HepG2 (cell line): ENCODE data around the gene C12orf56. TPM values are rescaled to one million over a fixed set of nuclear protein-coding genes. Genes with fewer than 3 reads are reported as not detected.

ENCODE experiments used
- DBP ChIP-seq: sonication (generic); formaldehyde crosslinking; IDR thresholded peaks from 2 replicates; pipeline ENCODE4 v1.4.0; 2020; ENCODE audit warnings: missing genetic modification reagents; ENCODE audit errors: not compliant biosample characterization
- HDAC6 ChIP-seq: fragments of 200-600 bp; sonication (generic); IDR thresholded peaks from 2 replicates; pipeline ENCODE4 v1.7.0; 2017; ENCODE audit warnings: mild to moderate bottlenecking, antibody characterized with exemption, low read length, low read depth
- PLSCR1 ChIP-seq: sonication (generic); formaldehyde crosslinking; IDR thresholded peaks from 2 replicates; pipeline ENCODE4 v1.5.0; 2020; ENCODE audit warnings: missing genetic modification reagents, mild to moderate bottlenecking, borderline replicate concordance
- RAD21 ChIP-seq: fragments of 450-650 bp; formaldehyde crosslinking; IDR thresholded peaks from 2 replicates; pipeline ENCODE4 v1.5.0; 2020; ENCODE audit warnings: mild to moderate bottlenecking
- U2AF2 ChIP-seq: fragments of 200-400 bp; formaldehyde crosslinking; IDR thresholded peaks from 2 replicates; pipeline ENCODE4 v1.6.1; 2017; ENCODE audit warnings: low read depth, mild to moderate bottlenecking, low read length
- ZNF724P ChIP-seq: sonication (generic); formaldehyde crosslinking; IDR thresholded peaks from 2 replicates; pipeline ENCODE4 v1.8.0; 2022; ENCODE audit warnings: missing genetic modification reagents, borderline replicate concordance
- ZNF747 ChIP-seq: sonication (generic); formaldehyde crosslinking; IDR thresholded peaks from 2 replicates; pipeline ENCODE4 v1.8.1; 2023; ENCODE audit warnings: missing genetic modification reagents, mild to moderate bottlenecking, borderline replicate concordance
- polyA plus RNA-seq, 8 experiments: library from polyadenylated mRNA; depleted of rRNA in 3 of 8; stranded (reverse) in 7 of 8; unstranded in 1 of 8; fragments of >200 nt; fragmentation: Illumina TruSeq in 4 of 8; extraction: Trizol in 4 of 8; gene quantifications; 2 replicates each; pipeline versions ENCODE4 v1.2.1 to v1.2.3, GENCODE V29; 2011 to 2016; ENCODE audit warnings: low read depth in 4 of 8, missing spikeins in 1 of 8, mixed read lengths in 1 of 8; ENCODE audit not compliant: insufficient read depth in 1 of 8
- total RNA-seq, 5 experiments: library from RNA; depleted of rRNA; stranded (reverse); fragments of >200 nt; fragmentation: Illumina TruSeq; extraction: Trizol; gene quantifications; 2 replicates each; pipeline ENCODE4 v1.2.3, GENCODE V29; 2016; ENCODE audit warnings: low read depth in 1 of 5
- TF ChIP-seq, protein P1 (sequence below): sonication (generic); formaldehyde crosslinking; IDR thresholded peaks from 2 replicates; pipeline ENCODE4 v1.9.0; 2021; ENCODE audit warnings: missing genetic modification reagents, mild to moderate bottlenecking, borderline replicate concordance
- TF ChIP-seq, protein P2 (sequence below): sonication (generic); formaldehyde crosslinking; IDR thresholded peaks from 2 replicates; pipeline ENCODE4 v1.5.0; 2020; ENCODE audit warnings: mild to moderate bottlenecking, missing genetic modification reagents

Gene C12orf56
- total and polyA plus RNA-seq, 2 of the 13 experiments (the other 11 are each of a cell fraction or from before 2014, with no cell fraction given): 0.07 TPM; not detected in 1

GRCh38 chr12:64268409-64268808 lies 122.1 kb downstream of the C12orf56 start (continued):
- no peak for TF ChIP-seq ZNF747 (CRISPR knock-in tag)
- TF ChIP-seq, protein P1, sequence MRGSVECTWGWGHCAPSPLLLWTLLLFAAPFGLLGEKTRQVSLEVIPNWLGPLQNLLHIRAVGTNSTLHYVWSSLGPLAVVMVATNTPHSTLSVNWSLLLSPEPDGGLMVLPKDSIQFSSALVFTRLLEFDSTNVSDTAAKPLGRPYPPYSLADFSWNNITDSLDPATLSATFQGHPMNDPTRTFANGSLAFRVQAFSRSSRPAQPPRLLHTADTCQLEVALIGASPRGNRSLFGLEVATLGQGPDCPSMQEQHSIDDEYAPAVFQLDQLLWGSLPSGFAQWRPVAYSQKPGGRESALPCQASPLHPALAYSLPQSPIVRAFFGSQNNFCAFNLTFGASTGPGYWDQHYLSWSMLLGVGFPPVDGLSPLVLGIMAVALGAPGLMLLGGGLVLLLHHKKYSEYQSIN (CRISPR knock-in tag): no peak
- TF ChIP-seq PLSCR1 (CRISPR knock-in tag): no peak
- TF ChIP-seq U2AF2: no peak
- TF ChIP-seq RAD21: no peak
- TF ChIP-seq ZNF724P (CRISPR knock-in tag): no peak
- no peak for TF ChIP-seq DBP (CRISPR knock-in tag)
- TF ChIP-seq, protein P2, sequence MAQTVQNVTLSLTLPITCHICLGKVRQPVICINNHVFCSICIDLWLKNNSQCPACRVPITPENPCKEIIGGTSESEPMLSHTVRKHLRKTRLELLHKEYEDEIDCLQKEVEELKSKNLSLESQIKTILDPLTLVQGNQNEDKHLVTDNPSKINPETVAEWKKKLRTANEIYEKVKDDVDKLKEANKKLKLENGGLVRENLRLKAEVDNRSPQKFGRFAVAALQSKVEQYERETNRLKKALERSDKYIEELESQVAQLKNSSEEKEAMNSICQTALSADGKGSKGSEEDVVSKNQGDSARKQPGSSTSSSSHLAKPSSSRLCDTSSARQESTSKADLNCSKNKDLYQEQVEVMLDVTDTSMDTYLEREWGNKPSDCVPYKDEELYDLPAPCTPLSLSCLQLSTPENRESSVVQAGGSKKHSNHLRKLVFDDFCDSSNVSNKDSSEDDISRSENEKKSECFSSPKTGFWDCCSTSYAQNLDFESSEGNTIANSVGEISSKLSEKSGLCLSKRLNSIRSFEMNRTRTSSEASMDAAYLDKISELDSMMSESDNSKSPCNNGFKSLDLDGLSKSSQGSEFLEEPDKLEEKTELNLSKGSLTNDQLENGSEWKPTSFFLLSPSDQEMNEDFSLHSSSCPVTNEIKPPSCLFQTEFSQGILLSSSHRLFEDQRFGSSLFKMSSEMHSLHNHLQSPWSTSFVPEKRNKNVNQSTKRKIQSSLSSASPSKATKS: no peak
- no peak for TF ChIP-seq HDAC6
